HepG2 (cell line): ENCODE data around the gene SAE1. TPM values are rescaled to one million over a fixed set of nuclear protein-coding genes. Genes with fewer than 3 reads are reported as not detected.

ENCODE experiments used
- ARID5B ChIP-seq: IDR thresholded peaks from 2 replicates; pipeline ENCODE4 v1.4.0; 2020; ENCODE audit warnings: mild to moderate bottlenecking, missing genetic modification reagents
- HNF4G ChIP-seq, 2 experiments: sonication (generic) in 1 of 2; formaldehyde crosslinking in 1 of 2; IDR thresholded peaks; 2 replicates each; pipeline versions ENCODE4 v1.4.0 to v1.6.1; 2011 to 2020; ENCODE audit warnings: borderline replicate concordance in 2 of 2, low read depth in 2 of 2, mild to moderate bottlenecking in 2 of 2, low read length in 1 of 2, missing genetic modification reagents in 1 of 2, moderate library complexity in 1 of 2
- IRX3 ChIP-seq: sonication (generic); formaldehyde crosslinking; IDR thresholded peaks from 2 replicates; pipeline ENCODE4 v1.8.1; 2023; ENCODE audit warnings: mild to moderate bottlenecking, low read depth, missing genetic modification reagents, borderline replicate concordance
- KMT2B ChIP-seq: IDR thresholded peaks from 2 replicates; pipeline ENCODE4 v1.6.1; 2016; ENCODE audit warnings: missing genetic modification reagents, missing compliant biosample characterization
- MIXL1 ChIP-seq: IDR thresholded peaks from 2 replicates; pipeline ENCODE4 v1.6.1; 2016
- MTA3 ChIP-seq: sonication (generic); formaldehyde crosslinking; IDR thresholded peaks from 2 replicates; pipeline ENCODE4 v1.4.0; 2020; ENCODE audit warnings: missing genetic modification reagents
- MTF2 ChIP-seq: sonication (generic); formaldehyde crosslinking; IDR thresholded peaks from 2 replicates; pipeline ENCODE4 v1.5.0; 2020; ENCODE audit warnings: missing genetic modification reagents, borderline replicate concordance
- NFE2 ChIP-seq: sonication (generic); formaldehyde crosslinking; IDR thresholded peaks from 2 replicates; pipeline ENCODE4 v1.4.0; 2020; ENCODE audit warnings: missing genetic modification reagents
- SIN3A ChIP-seq: IDR thresholded peaks from 2 replicates; pipeline ENCODE4 v1.6.1; 2011; ENCODE audit warnings: low read depth, mild to moderate bottlenecking, control low read depth, low read length, borderline replicate concordance
- SP5 ChIP-seq: IDR thresholded peaks from 2 replicates; pipeline ENCODE4 v1.6.1; 2016; ENCODE audit warnings: low read depth, borderline replicate concordance
- THAP11 ChIP-seq: IDR thresholded peaks from 2 replicates; pipeline ENCODE4 v1.6.1; 2016; ENCODE audit warnings: missing biosample characterization, missing genetic modification reagents
- TP53 ChIP-seq: sonication (generic); formaldehyde crosslinking; conservative IDR thresholded peaks from 2 replicates; pipeline ENCODE4 v1.4.0; 2020; ENCODE audit warnings: missing genetic modification reagents
- U2AF2 ChIP-seq: fragments of 200-400 bp; formaldehyde crosslinking; IDR thresholded peaks from 2 replicates; pipeline ENCODE4 v1.6.1; 2017; ENCODE audit warnings: low read depth, mild to moderate bottlenecking, low read length
- ZBTB14 ChIP-seq: sonication (generic); formaldehyde crosslinking; IDR thresholded peaks from 2 replicates; pipeline ENCODE4 v1.4.0; 2020; ENCODE audit warnings: missing genetic modification reagents
- ZBTB4 ChIP-seq: sonication (generic); formaldehyde crosslinking; IDR thresholded peaks from 2 replicates; pipeline ENCODE4 v1.4.0; 2020; ENCODE audit warnings: missing genetic modification reagents, mild to moderate bottlenecking, borderline replicate concordance
- ZFP36L2 ChIP-seq: sonication (generic); formaldehyde crosslinking; IDR thresholded peaks from 2 replicates; pipeline ENCODE4 v1.4.0; 2020; ENCODE audit warnings: missing genetic modification reagents
- ZNF224 ChIP-seq: sonication (generic); formaldehyde crosslinking; IDR thresholded peaks from 2 replicates; pipeline ENCODE4 v1.5.0; 2020; ENCODE audit warnings: mild to moderate bottlenecking, missing genetic modification reagents
- ZNF614 ChIP-seq: IDR thresholded peaks from 2 replicates; pipeline ENCODE4 v1.6.1; 2018; ENCODE audit warnings: missing biosample characterization, missing genetic modification reagents, inconsistent platforms, borderline replicate concordance
- ZNF782 ChIP-seq: sonication (generic); formaldehyde crosslinking; IDR thresholded peaks from 2 replicates; pipeline ENCODE4 v1.4.0; 2020; ENCODE audit warnings: missing genetic modification reagents, mild to moderate bottlenecking, borderline replicate concordance
- polyA plus RNA-seq, 8 experiments: library from polyadenylated mRNA; depleted of rRNA in 3 of 8; stranded (reverse) in 7 of 8; unstranded in 1 of 8; fragments of >200 nt; fragmentation: Illumina TruSeq in 4 of 8; extraction: Trizol in 4 of 8; gene quantifications; 2 replicates each; pipeline versions ENCODE4 v1.2.1 to v1.2.3, GENCODE V29; 2011 to 2016; ENCODE audit warnings: low read depth in 4 of 8, missing spikeins in 1 of 8, mixed read lengths in 1 of 8; ENCODE audit not compliant: insufficient read depth in 1 of 8
- total RNA-seq, 5 experiments: library from RNA; depleted of rRNA; stranded (reverse); fragments of >200 nt; fragmentation: Illumina TruSeq; extraction: Trizol; gene quantifications; 2 replicates each; pipeline ENCODE4 v1.2.3, GENCODE V29; 2016; ENCODE audit warnings: low read depth in 1 of 5
- TF ChIP-seq, protein P1 (sequence below): sonication (generic); formaldehyde crosslinking; conservative IDR thresholded peaks from 2 replicates; pipeline ENCODE4 v1.5.0; 2020; ENCODE audit warnings: missing genetic modification reagents

Gene SAE1
- total and polyA plus RNA-seq, 2 of the 13 experiments (the other 11 are each of a cell fraction or from before 2014, with no cell fraction given), result 87.6 to 197 TPM

DNA sequence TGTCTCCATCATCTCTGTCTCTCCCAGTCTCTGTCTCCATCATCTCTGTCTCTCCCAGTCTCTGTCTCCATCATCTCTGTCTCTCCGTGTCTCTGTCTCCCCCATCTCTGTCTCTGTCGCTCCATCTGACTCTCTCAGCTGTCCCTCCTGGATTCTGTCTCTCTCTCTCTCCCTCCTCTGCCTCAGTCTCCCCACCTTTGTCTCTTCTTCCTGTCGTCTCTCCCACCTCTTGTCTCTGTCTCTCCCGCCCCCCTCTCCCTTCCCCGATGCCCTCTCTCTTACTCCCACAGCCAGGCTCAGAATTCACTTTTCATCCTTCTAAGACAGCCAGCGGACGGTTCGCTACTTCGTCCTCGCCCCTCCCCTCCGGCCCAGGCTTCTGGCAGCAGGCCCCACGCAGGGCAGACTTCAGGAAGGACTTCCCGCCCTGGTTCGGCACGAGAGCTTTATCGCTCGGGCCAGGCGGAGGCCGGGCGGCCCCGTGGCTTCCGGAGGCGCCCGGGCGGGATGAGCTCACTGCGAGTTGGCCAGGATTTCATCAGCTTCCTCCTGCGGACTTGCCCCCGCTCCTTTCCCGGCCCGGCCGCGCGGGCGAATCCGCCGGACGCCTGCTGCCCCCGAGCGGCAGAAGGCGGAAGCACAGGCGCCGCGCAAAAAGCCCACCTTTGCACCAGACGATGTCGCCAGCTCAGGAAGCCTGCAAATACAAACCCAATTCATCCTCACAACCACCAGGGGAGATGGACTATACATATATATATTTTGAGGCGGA lies 113.3 kb downstream of the SAE1 start (continued):
- no peak for TF ChIP-seq U2AF2
- TF ChIP-seq ZFP36L2 (CRISPR knock-in tag), result no peak
- TF ChIP-seq SP5 (CRISPR knock-in tag), result peak; percentile 79
- TF ChIP-seq THAP11 (CRISPR knock-in tag), result peak; percentile 79
- TF ChIP-seq MTA3, result no peak
- TF ChIP-seq MIXL1 (CRISPR knock-in tag), result no peak
- peak; percentile 63; the same call in 1 of the 2 replicates for TF ChIP-seq HNF4G (IDR thresholded peaks at IDR 0.05; ENCODE audit: borderline replicate concordance, low read depth, low read length)
- no peak for TF ChIP-seq HNF4G (CRISPR knock-in tag; IDR thresholded peaks at IDR 0.05; ENCODE audit: borderline replicate concordance, low read depth)
- TF ChIP-seq SIN3A, result no peak
- no peak for TF ChIP-seq NFE2
- TF ChIP-seq, protein P1, sequence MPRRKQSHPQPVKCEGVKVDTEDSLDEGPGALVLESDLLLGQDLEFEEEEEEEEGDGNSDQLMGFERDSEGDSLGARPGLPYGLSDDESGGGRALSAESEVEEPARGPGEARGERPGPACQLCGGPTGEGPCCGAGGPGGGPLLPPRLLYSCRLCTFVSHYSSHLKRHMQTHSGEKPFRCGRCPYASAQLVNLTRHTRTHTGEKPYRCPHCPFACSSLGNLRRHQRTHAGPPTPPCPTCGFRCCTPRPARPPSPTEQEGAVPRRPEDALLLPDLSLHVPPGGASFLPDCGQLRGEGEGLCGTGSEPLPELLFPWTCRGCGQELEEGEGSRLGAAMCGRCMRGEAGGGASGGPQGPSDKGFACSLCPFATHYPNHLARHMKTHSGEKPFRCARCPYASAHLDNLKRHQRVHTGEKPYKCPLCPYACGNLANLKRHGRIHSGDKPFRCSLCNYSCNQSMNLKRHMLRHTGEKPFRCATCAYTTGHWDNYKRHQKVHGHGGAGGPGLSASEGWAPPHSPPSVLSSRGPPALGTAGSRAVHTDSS, result no peak
- TF ChIP-seq ZNF224 (CRISPR knock-in tag), result no peak
- peak; percentile 78; the same call in 1 of the 2 replicates for TF ChIP-seq TP53 (CRISPR knock-in tag)
- no peak for TF ChIP-seq ZNF782 (CRISPR knock-in tag)
- TF ChIP-seq MTF2 (CRISPR knock-in tag), result no peak
- no peak for TF ChIP-seq IRX3 (CRISPR knock-in tag)
- TF ChIP-seq ZBTB14 (CRISPR knock-in tag), result no peak
- peak; percentile 77; the same call in 1 of the 2 replicates for TF ChIP-seq ZNF614 (CRISPR knock-in tag)
- TF ChIP-seq ZBTB4 (CRISPR knock-in tag), result peak; percentile 78
- TF ChIP-seq ARID5B (CRISPR knock-in tag), result peak; percentile 73
- no peak; the same call in none of the 2 replicates for TF ChIP-seq KMT2B (CRISPR knock-in tag)
